SH-SY5Y (cell line): Measurements from ENCODE around the gene CCDC91.

Experiments used
- GATA2 ChIP-seq: IDR thresholded peaks from 2 replicates; pipeline ENCODE4 v1.6.1; 2011; ENCODE audit warnings: mild to moderate bottlenecking, low read depth, low read length
- GATA3 ChIP-seq: IDR thresholded peaks from 2 replicates; pipeline ENCODE4 v1.6.1; 2011; ENCODE audit warnings: low read depth, mild to moderate bottlenecking, low read length, moderate library complexity

DNA sequence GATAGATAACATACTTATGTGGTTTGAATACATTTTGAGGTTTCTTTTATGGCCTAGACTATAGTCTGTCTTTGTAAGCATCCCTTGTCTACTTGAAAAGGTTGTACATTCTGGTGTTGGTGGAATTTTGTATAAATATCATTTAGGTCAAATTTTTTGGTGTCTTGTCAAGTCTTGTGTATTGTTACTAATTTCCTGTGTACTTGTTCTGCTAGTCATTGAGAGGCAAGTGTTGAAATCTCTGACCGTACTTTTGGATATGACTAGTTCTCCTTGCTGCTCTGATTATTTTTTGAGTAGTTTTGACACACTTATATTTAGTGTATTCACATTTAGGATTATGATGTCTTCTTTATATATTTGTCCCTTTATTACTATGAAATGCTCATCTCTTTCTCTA, 219.6 kb downstream of the CCDC91 start:
- TF ChIP-seq GATA3 = no peak
- TF ChIP-seq GATA2 = no peak
